ENCODE data around the gene PPP2R5D.
"Not testable (repeated sequence)": the region's sequence is repeated elsewhere in the genome, so short reads cannot be mapped to it uniquely, and the experiment has no call there.

PPP2R5D gene

DNA sequence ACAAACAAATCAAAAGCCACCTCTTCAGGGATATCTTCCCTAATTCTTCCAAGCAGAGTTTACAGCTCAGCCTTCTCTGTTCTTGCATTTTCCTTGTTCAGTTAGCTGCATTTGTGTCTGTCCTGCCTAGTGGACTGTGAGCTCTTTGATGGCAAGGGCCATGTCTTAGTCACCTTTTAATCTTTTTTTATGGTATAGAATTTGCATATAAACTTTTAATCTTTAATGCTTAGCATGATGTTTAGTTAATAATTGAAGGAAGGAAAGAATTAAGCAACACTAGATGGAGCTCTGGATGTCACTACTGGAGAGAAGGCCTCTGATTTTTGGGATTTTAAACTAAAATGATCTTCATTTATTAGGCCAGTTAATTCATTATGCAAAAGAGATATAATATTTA lies 12.1 kb downstream of the PPP2R5D start:
- DNase-seq (ENCODE audit: low spot score), result no peak

DNA sequence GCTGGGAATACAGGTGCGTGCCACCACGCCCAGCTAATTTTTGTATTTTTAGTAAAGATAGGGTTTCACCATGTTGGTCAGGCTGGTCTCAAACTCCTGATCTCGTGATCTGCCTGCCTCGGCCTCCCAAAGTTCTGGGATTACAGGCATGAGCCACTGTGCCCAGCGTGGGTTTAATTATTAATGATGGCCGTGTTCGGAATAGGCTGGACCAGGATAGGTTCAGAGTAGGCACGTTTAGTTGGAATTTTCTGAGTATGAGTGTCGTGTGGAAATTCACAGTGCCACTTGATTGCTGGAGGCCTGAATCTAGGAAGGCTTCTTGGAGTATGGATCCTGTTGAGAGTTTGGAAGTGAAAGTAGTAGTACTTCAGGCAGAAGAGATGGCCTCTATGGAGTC lies 13.8 kb downstream of the PPP2R5D start:
- DNase-seq (ENCODE audit: low spot score), result not testable (repeated sequence)

DNA sequence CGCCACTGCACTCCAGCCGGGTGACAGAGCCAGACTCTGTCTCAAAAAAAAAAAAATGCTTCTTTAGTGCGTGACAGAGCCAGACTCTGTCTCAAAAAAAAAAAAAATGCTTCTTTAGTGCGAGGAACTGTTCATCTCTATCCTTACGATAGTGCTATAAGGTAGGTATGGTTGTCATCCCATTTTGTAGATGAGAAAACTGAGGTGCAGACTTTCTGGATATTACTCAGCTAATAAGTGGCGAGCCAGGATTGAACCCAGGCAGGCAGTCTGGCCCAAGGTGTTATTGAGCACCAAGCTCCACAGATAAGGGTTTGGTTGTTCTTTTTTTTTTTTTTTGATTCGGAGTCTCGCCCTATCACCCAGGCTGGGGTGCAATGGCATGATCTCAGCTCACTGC lies 17.5 kb downstream of the PPP2R5D start:
- DNase-seq (ENCODE audit: low spot score), result no peak

DNA sequence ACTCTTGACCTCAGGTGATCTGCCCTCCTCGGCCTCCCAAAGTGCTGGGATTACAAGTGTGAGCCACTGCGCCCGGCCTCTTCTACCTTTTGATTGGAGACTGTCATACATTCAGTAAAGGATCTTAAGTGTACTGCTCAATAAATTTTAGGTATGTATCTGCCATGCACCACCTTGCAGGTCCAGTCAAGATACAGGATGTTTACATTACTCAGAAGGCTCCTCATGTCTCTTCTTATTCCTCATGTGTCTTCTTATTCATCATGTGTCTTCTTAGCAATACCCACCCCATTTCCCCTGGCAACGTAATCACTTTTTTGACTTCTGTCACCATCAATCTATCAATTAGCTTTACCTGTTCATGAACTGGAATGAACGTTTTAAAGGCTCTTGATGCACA lies 21.5 kb downstream of the PPP2R5D start:
- no peak for DNase-seq (ENCODE audit: low spot score)

DNA sequence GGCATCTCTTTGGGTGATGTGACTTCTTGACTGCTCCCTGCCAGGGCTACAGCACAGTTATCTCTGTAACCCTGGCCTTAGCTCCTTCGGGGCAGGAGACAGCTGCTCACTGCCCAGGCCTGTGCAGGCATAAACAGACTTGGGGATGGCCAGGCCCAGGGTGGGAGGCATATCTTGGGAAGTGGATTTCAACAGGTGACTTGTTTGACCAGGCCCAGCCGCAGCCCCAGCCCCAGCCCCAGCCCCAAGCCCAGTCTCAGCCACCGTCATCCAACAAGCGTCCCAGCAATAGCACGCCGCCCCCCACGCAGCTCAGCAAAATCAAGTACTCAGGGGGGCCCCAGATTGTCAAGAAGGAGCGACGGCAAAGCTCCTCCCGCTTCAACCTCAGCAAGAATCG lies 21.9 kb downstream of the PPP2R5D start:
- no peak for DNase-seq (ENCODE audit: low spot score)

DNA sequence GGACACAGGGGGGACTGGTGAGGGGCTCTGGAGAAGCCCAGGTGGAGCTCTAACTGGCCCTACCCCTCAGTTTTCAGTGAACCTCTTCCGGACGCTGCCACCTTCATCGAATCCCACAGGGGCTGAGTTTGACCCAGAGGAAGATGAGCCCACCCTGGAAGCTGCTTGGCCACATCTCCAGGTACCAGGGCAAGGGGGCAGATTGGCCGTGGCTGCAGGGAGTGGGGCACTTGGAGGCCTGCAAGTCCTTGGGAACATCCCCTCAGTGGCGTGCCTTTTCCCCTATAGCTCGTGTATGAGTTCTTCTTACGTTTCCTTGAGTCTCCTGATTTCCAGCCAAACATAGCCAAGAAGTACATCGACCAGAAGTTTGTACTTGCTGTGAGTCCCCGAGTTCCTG lies 22.8 kb downstream of the PPP2R5D start:
- no peak for DNase-seq (ENCODE audit: low spot score)

DNA sequence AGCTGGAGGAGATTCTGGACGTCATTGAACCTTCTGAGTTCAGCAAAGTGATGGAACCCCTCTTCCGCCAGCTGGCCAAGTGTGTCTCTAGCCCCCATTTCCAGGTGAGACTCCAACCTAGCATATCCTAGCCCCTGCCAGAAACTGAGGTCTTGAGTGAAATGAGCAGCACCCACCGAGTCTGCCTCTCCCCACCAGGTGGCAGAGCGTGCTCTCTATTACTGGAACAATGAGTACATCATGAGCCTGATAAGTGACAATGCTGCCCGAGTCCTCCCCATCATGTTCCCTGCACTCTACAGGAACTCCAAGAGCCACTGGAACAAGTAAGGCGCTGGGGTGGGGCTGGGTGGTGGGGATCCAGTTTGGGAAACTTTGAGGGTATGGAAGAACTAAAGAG lies 24.8 kb downstream of the PPP2R5D start:
- DNase-seq (ENCODE audit: low spot score), result peak; percentile 50

DNA sequence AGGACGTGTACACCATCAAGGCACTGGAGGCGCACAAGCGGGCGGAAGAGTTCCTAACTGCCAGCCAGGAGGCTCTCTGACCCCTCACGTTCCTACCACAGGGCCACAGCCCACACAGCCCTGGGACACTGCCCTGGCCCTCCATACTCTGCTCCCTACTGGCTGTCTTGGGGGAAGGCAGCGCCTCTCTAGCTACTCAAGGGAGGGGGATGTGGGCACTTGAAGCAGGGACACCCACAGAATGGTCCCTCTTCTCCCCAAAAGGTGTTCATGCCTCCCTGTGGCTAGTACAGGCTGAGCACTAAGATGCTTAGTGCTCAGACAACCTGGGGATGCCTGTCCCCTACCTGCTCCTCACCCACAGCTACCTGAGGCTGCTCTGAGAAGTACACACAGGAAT lies 26.8 kb downstream of the PPP2R5D start:
- no peak for DNase-seq (ENCODE audit: low spot score)

DNA sequence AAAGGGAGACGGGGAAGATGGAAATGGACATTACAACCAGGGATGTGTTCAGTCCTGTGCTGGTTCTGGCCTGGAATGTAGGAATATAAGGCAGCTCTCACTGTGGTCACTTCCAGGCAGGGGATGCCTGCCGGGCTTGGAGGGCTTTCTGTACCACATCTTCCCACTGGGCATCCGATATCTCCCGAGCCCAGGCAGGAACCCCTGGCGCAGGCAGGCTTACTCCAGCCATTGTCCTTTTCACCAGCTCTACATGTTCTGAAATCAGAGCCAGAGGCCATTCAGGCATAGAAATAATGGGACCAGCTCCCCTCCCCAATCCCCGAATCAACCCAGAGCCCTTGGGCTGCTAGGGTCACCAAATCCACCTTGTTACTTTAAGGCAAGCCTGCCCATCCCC lies 28.0 kb downstream of the PPP2R5D start:
- no peak for DNase-seq (ENCODE audit: low spot score)

DNA sequence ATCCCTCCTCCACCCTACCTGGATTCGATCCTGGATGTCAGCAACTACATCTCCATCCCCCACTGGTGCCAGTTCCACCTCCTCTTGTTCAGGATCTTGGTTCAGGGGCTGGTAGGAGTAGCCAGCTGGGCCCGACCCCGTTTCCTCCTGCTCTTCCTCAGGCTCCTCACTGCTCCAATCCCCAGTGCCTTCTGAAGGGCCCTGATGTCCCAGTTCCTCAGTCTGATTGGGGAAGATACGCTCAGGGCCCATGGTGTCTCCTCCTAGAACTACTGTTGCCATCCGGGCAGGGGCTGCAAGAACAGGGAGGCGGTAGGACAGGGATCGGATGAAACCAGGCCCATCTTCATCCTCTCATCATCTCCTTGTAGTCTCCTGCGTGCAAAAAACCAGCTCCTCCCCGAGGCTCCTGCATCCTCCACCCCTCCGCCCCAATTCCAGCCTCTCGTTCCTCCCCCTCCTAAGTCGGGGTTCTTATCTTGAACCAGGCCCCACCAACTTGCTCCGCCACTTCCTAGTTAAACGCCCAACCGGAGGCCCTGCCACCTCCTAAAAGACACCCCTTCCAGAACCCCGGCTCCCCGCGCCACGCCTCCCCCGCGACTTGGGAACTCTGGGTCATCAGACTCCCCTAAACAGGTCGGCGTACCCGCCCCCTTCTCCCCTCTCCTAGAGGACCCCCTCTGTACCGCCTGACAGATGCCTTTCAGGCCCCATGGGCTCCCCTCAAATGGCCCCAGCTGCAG lies 28.9 kb downstream of the PPP2R5D start:
- no peak for DNase-seq (ENCODE audit: low spot score)

DNA sequence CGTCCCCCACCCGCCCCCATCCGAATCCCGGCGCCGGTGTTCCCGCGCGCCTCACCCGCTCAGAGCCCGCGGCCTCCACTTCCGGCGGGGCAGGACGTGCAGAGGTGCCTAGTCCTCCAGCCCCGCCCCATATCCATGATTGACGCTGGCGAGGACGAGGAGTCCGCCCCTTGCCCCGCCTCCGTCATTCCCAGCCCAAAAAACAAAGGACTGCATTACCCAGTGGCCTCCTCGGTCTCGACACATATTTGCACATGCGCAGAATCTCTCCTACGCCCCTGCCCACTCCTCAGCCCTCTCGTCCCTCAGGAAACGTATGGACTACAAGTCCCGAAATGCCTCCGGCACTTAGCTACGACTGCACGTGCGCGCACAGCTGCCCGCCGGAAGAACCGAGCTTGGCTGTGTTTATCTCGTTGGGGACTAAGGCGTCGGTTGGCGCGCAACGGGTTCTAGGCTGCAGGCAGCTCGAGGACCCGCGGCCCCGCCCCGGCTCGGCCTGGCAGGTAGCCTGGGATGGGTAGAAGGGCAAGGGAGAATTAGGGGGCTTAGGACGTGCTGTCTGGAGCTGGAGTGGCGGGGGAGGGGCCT lies 29.6 kb downstream of the PPP2R5D start, which contains the start of the genes KLHDC3 and MEA1:
Gene KLHDC3 (plus strand): TSS at position 407 of the 591 bp plus-strand sequence. CDS start 2,944 bp downstream, outside the sequence.
Gene MEA1 (minus strand): TSS at position 104 of the 591 bp plus-strand sequence. CDS start 133 bp downstream, outside the sequence.
- DNase-seq (ENCODE audit: low spot score), result peak; percentile 100

DNA sequence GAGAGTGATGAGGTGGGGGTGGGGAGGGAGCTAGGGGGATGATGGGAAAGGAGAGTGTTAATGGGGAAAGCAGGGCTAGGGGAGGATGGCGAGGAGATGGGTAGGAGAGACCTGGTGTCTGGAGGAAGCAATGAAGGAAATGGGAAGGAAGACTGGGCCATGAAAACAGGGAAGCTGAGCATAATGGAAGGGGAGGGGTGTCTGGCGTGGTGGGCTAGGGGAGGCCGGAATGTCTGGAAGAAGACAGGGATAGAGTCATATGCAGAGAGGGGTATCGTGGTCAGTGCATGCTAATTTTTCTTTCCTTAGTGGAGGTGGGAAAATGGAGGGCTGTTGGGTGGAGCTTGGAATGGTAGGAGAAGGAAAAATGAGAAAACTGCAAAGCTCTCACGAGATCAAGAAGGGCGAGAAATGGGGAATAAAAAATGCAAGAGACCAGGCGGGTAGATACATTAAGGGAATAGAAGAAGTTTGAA lies 30.1 kb downstream of the PPP2R5D start:
- no peak for DNase-seq (ENCODE audit: low spot score)

DNA sequence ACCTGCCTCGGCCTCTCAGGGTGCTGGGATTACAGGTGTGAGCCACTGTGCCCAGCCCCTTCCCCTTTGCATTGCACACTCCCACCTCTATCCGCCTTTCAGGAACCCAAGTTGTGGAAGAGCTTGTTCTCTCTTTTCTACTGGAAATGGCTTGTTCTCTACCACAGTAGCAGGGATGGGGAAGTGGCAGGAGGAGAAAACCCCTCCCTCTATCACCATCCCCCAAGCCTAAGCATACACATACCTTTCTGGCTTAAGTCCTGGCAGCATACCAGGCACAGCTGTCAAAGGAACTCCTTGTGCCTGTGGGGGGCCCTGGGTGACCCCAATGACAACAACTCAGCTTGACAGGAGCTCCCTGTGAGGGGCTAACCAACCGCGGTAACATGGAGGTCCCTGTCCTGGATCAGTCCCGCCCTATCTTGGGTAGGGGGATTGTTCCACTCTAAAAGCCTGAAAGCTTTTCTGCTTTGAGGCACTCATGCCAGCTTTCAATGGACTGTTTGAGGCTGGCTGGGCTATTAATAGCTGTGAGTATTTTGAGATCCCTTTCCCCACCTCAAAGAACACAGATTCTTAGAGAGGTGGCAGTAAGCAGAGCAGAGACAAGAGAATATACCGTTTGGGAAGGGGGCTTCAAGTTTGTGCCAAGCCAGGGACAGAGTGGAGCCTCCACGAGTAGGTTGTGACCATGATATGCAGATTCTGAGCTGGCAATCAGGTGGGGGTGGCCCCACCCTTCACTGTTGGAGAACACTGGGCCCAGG lies 32.0 kb downstream of the PPP2R5D start:
- no peak for DNase-seq (ENCODE audit: low spot score)

DNA sequence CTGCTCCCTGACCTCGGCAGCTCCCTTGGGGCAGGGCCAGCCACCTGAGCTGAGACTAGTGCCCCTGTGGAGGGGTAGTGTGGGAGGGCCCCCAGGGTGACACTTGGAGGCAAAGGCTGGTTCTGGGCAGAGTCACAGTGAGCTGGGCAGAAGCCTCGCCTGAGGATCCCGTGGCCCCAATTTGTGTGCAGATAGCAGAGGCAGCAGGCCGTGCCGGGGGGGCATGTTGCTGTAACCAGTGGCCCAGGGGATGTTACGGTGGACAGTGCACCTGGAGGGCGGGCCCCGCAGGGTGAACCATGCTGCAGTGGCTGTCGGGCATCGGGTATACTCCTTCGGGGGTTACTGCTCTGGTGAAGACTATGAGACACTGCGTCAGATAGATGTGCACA lies 32.6 kb downstream of the PPP2R5D start:
- DNase-seq (ENCODE audit: low spot score), result no peak

DNA sequence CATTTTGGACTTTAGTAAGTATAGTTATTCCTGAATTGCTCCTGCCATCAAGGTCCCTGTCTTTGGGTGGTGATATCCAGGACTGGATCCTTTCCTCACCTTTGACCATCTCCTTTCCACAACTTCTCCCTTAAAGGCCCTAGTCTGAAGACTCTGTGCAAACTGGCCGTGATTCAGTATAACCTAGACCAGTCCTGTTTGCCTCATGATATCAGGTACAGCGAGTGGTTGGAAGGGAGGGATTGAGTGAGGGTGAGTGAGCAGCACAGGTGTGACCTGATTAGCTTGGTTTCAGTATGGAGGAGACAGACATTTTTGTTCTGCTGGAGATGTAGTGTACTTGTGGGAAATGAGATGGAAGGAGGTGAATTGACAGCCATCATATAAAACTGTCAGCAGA lies 34.8 kb downstream of the PPP2R5D start:
- DNase-seq (ENCODE audit: low spot score), result no peak

DNA sequence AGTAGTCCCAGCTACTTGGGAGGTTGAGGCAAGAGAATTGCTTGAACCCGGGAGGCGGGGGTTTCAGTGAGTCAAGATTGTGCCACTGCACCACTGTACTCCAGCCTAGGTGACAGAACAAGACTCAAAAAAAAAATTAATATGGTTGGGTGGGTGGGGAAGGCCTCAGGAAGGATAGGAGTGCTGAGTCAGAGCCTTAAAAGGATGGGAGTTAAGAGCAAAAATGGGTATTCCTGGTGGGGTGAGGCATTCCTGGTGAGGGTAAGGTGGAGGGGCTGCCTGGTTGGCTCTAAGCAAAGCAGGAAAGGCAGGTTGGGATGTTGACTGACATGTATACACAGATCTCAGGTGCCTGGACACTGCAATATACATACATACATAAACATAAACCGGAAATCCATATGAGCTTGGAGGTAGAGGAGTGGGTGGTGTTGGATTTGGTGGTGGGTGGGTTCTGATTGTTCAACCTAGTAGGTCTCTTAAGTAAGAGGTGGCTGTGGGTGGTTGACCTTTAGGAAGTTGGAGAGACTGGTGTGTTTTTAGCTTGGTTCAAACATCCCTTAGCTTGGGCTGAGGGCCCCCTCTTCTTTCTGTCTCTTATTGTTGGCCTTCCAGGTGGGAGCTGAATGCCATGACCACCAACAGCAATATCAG lies 35.8 kb downstream of the PPP2R5D start:
- no peak for DNase-seq (ENCODE audit: low spot score)

DNA sequence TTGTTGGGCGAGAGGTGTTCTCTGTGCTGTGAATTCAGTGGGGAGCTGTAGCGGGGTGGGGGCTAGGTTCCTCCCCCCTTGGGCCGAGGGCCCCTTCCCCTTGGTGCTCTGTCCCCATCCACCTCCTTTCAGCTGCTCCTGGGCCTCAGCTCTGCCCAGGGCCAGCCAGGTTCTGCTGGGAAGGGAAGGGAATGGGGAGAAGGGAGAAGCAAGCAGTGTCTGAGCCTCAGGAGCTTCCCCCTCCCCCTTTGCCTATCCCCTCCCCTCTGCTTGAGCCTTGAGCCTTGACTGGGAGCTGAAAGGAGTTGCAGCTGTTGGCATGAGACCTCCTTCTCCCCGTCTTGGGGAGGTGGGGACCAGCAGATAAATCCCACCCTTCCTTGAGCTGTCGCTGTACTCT lies 36.5 kb downstream of the PPP2R5D start:
- peak; percentile 56 for DNase-seq (ENCODE audit: low spot score)

DNA sequence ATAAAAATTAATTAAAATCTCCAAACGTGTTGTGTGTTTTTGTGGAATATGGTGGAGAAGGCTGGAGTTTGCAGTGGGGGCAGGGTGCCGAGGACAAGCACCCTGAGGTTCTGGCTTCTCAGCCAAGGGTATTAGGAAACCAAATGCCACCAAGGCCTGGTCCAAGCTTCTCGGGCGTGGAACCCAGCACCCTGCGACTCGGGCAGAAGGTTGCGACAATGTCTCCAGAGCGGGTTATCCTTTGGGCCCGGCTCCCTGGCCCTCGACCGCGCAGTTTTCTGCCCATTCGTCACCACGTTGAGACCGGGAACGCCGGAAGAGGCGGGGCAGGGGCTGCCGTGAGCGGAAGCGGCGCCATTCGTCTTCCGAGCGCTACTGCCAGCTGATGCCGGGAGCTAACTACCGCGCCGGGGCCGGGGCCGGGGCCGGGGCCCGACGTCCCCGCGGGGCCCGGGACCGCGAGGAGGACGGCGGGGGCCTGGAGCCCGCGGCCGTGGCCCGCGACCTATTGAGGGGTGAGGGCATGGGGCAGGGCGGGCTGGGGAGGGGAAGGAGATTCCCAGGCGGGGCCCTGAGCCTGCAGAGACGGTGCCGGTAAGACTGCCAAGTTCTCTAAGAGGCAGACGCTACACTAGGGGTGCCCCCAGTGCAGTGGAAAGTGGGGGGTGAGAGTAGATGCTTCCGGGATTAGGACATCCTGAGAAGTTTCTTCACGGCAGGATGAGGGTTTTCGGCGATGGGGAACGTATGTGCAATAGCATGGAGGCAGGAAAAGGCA lies 37.1 kb downstream of the PPP2R5D start, which contains the start of gene RRP36:
Gene RRP36 (plus strand): TSS at position 354 of the 778 bp plus-strand sequence. CDS start 32 bp downstream, at position 386.
- peak; percentile 83 for DNase-seq (ENCODE audit: low spot score)

DNA sequence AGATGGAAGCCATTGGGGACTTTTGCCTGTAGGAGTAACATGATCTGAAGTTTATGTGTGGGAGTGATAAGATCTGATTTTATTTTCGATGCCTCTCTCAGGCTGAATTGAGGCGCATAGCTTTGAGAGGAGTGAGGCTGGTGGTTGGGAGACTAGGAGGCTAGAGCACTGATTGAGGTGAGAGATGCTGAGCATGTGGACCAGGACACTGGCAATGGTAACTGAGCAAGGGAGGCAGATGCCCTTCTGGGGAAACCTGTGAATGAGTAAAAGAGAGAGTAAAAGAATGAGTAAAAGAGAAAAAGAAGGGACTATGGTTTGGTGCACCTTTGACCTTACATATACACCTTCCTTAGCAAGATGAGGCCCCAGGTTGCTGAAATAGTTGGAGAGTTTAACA lies 40.1 kb downstream of the PPP2R5D start:
- DNase-seq (ENCODE audit: low spot score), result no peak

DNA sequence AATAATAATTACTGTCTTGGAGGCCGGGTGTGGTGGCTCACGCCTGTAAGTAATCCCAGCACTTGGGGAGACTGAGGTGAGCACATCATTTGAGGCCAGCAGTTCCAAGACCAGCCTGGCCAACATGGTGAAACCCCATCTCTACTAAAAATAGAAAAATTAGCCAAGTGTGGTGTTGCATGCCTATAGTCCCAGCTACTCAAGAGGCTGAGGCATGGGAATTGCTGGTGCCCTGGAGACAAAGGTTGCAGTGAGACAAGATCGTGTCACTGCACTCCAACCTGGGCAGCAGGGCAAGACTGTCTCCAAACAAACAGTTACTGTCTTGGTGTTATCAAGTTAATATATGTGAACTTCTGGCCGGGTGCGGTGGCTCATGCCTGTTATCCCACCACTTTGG lies 42.0 kb downstream of the PPP2R5D start:
- DNase-seq (ENCODE audit: low spot score), result no peak

DNA sequence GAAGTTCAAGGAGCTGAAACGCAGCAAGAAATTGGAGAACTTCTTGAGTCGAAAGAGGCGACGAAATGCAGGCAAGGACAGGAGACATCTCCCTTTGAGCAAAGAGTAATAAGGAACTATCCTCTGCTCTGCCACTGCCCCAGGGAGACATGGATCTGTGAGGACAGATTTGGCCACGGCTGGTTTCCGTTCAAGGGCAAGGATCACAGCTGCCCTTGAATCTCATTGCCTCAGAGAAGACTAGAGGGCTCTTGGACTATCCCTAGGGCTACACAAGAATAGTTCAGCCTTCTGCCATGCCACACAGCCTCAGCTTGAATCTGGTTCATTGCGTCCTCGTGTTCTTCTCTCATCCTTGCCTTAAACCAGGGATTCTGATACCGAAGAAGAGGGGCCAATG lies 44.8 kb downstream of the PPP2R5D start:
- DNase-seq (ENCODE audit: low spot score), result no peak
